Forelimb muscle (tissue), 1 donor: ENCODE results near the gene SCAMP3. TPM values are rescaled to one million over a fixed set of nuclear protein-coding genes. Genes with fewer than 3 reads are reported as not detected.

Experiments
- polyA plus RNA-seq: library from polyadenylated mRNA; unstranded; fragments of 120-200 nt; gene quantifications from one replicate; pipeline ENCODE4 v1.2.1, GENCODE V29; 2013; ENCODE audit not compliant: insufficient read length

SCAMP3 gene
- polyA plus RNA-seq, 1 donor = 44.4 TPM

Other genes with a start within 250 kb of the SCAMP3 start
- gene DCST2, start 228.6 kb downstream of the SCAMP3 start, polyA plus RNA-seq = 0.63 TPM
- gene DCST1, start 228.5 kb downstream of the SCAMP3 start, polyA plus RNA-seq = 0.09 TPM
- 57.1 TPM for gene ADAM15, start 211.0 kb downstream of the SCAMP3 start, polyA plus RNA-seq
- gene EFNA4, start 198.6 kb downstream of the SCAMP3 start, polyA plus RNA-seq = 6.5 TPM
- 2.1 TPM for gene EFNA3, start 183.5 kb downstream of the SCAMP3 start, polyA plus RNA-seq
- 20.6 TPM for gene EFNA1, start 134.5 kb downstream of the SCAMP3 start, polyA plus RNA-seq
- gene SLC50A1, start 126.5 kb downstream of the SCAMP3 start, polyA plus RNA-seq = 18.6 TPM
- 23.9 TPM for gene DPM3, start 121.8 kb downstream of the SCAMP3 start, polyA plus RNA-seq
- gene KRTCAP2, start 89.1 kb downstream of the SCAMP3 start, polyA plus RNA-seq = 85.3 TPM
- gene TRIM46, start 88.5 kb downstream of the SCAMP3 start, polyA plus RNA-seq = 0.46 TPM
- 63.0 TPM for gene THBS3, start 54.5 kb downstream of the SCAMP3 start, polyA plus RNA-seq
- 16.9 TPM for gene MTX1, start 53.7 kb downstream of the SCAMP3 start, polyA plus RNA-seq
- 16.3 TPM for gene ENTREP3, start 6.9 kb downstream of the SCAMP3 start, polyA plus RNA-seq
- gene CLK2, start 11.1 kb upstream of the SCAMP3 start, polyA plus RNA-seq = 37.0 TPM
- 4.3 TPM for gene HCN3, start 15.1 kb upstream of the SCAMP3 start, polyA plus RNA-seq
- 0.09 TPM for gene PKLR, start 39.1 kb upstream of the SCAMP3 start, polyA plus RNA-seq
- gene FDPS, start 46.5 kb upstream of the SCAMP3 start, polyA plus RNA-seq = 115 TPM
- gene RUSC1, start 58.5 kb upstream of the SCAMP3 start, polyA plus RNA-seq = 27.9 TPM